Measurements from ENCODE around the gene TMEM128.

- TF ChIP-seq DR1 (CRISPR knock-in tag; IDR thresholded peaks at IDR 0.05) (no peak), PHB2 (IDR thresholded peaks at IDR 0.05; ENCODE audit: partially characterized antibody) (no peak), ZNF281 (CRISPR knock-in tag; IDR thresholded peaks at IDR 0.05; ENCODE audit: borderline replicate concordance) (no peak), TFE3 (CRISPR knock-in tag; IDR thresholded peaks at IDR 0.05) (no peak), POLR2A (IDR thresholded peaks at IDR 0.05; ENCODE audit: insufficient read depth in 1 of 2, low read depth in 2 of 2, low read length in 2 of 2) (no peak), ZNF260 (CRISPR knock-in tag; IDR thresholded peaks at IDR 0.05; ENCODE audit: borderline replicate concordance, low read depth) (no peak), SUZ12 (IDR thresholded peaks at IDR 0.05; ENCODE audit: low read depth, low read length) (no peak)
Measured at GRCh38 chr4:4293279-4293678, 45.3 kb upstream of the TMEM128 start.

Measured in HepG2 (cell line).